Activated CD4-positive, alpha-beta T cell treated with anti-CD3 and anti-CD28 coated beads for 1 hour (primary cell): ENCODE results near the gene GPR149.
"Not testable (repeated sequence)": the region's sequence is repeated elsewhere in the genome, so short reads cannot be mapped to it uniquely, and the experiment has no call there.

Experiments
- DNase-seq: peaks from one replicate; pipeline ENCODE4 v3.0.0-alpha.2; 2020

The GPR149 gene

GRCh38 chr3:154430014-154430413, at the start of gene GPR149:
Gene GPR149 (minus strand): TSS chr3:154430190. CDS start chr3:154429615, 575 bp downstream.
- no peak for DNase-seq

GRCh38 chr3:154473769-154474168, 43.8 kb upstream of the GPR149 start:
- no peak for DNase-seq

GRCh38 chr3:154469585-154469984, 39.6 kb upstream of the GPR149 start:
- no peak for DNase-seq

- no peak for DNase-seq
Observed at GRCh38 chr3:154464440-154465190, 34.6 kb upstream of the GPR149 start.

DNA sequence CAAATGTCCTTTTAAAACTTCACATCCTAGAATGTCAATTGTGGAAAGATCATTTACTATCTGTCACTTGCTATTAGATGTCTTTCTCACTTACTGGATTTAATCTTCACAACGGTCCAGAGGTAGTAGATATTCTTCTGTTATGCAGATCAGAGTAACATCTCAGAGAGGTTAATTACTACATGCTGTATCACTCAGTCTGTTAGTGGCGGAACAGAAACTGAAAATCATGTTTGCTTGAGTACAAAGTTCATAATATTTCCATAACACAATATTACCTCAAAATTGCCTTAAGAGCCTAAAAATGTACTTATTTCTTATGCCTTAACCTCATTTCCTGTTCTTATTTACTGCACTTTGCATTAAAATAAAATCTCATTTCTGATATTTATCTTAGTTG, 28.6 kb upstream of the GPR149 start:
- DNase-seq = no peak

GRCh38 chr3:154439081-154439480, 9.1 kb upstream of the GPR149 start:
- DNase-seq = not testable (repeated sequence)

DNA sequence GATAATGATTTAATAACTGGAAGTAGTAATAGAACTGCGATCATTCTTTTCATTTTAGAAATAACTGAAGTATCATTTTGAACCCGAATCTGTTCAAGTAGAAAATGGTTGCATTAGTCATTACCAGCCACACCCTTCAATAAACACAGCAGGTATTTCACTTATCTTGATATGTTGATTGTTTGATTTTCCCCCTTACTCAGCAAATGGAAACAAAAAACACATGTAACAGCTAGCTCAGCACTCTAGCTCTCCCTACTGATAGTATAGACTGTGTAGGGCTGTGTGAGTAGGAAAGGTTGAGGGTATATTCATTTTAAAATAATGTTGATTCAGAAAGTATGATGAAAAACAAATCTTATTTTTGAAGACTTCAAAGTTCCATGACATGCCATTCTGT, 1.1 kb upstream of the GPR149 start:
- no peak for DNase-seq

DNA sequence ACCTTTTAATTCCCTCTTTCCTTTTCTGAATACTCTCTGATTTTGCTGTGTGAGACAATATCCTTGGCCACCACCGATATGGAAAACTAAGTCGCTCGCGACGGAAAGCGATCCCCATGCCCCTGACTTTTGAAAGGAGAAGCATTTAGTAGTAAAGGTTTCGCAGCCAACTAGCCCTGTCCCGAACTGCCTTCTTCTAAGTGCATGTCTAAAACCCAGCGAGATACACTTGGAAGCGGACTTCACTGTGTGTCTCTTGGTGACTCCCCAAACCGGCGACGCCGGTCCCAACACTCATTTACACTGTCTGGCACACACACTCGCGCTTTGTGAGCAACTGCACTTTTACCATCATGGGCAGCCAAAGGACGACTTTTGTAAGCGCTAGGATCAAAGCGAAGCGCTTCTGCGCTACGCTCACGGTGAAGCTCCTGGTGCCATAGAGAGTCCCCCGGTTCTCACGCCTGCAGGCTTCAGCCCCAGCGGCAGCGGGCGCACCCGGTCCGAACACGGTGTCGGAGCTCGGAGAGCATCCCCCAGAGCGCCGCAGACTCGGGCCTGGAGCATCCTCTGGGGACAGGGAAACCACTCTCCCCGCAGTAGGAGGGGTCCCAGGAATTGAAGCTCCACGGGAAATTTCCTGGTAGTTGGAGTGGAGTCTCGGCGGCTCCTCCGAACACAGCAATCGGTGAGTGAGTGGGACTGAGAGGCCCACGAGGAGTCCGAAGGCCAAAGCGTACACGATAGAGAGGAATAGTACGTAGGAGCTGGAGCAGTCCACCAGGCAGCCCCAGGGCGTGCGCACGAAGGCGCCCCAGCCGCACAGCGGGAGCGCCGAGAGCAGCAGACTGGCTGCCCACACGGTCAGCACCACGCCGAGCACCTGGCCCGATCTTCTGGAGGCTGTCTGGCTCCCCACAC, 1.4 kb downstream of the GPR149 start:
- no peak for DNase-seq

DNA sequence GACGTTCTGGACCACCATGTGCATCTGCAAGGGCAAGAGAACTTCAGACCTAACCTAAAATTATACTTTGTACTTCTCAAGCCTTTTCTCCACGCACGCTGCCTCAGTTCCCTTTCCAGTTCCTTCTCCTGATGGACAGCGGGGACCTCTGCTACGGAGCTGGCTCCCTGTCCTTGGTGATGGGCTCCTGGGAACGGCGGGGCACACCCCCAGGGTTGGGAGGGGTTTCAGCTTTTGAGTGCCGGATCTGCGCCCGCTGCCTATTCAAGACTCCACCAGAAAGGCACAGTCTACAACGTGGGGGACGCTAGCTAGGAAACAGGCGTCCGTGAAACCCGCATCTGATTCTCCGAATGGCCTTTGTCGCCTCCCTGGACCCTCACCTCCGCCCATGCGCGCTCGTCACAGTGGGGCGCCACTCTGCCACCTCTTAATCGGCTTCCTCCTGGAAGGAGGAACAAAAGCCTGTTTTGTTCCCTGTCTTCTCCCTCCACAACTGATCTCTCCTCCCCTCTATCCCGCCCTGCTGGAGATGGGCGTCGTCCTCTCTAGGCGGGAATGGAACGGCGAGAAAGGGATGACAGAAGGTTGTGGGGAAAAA, 2.2 kb downstream of the GPR149 start:
- no peak for DNase-seq

DNA sequence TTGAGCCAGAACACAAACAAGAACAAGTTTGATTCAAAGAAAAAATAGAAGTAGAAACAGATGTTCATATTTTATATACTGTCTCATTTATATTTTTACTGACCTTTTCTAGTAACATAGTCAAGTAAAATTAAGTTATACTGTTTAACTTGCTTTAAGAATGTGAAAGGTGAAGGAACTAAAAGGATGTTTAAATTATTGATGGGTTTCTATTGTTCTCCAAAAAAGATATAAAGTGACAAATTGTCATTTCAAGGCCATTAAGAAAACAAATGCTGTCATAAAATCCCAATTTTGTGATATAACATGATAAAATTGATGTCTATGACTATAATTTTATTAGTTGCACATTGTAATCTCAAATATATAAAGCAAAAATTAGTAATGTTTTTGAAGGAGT, 7.3 kb downstream of the GPR149 start:
- DNase-seq = no peak

GRCh38 chr3:154421083-154421482, 8.9 kb downstream of the GPR149 start:
- no peak for DNase-seq

GRCh38 chr3:154398084-154398967, 31.7 kb downstream of the GPR149 start:
- DNase-seq = no peak

GRCh38 chr3:154389861-154390260, 40.1 kb downstream of the GPR149 start:
- DNase-seq = no peak

- no peak for DNase-seq
Observed at GRCh38 chr3:154384479-154384878, 45.5 kb downstream of the GPR149 start.

- no peak for DNase-seq
Observed at GRCh38 chr3:154378311-154378710, 51.7 kb downstream of the GPR149 start.

- DNase-seq = no peak
Observed at GRCh38 chr3:154367221-154367620, 62.8 kb downstream of the GPR149 start.

- no peak for DNase-seq
Observed at GRCh38 chr3:154364849-154365248, 65.1 kb downstream of the GPR149 start.

DNA sequence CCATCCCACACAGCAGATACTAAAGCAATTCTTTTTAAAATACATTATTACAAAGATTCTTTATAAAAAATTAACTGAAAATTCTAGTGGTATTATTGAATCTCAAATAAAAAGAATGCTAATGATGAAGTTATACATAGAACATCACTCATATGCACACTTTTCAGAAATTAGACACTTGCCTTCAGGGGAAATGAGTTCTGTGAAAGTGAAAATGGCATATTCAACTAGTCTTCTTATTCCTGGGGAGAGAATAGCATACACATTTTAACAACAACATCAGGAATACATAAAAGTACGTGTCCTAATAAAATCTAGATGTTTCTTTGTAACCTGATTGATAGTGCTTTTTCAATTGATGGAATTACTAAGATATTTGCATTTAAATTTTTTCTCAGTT, 68.9 kb downstream of the GPR149 start:
- DNase-seq = no peak

GRCh38 chr3:154356009-154356408, 74.0 kb downstream of the GPR149 start:
- DNase-seq = no peak

DNA sequence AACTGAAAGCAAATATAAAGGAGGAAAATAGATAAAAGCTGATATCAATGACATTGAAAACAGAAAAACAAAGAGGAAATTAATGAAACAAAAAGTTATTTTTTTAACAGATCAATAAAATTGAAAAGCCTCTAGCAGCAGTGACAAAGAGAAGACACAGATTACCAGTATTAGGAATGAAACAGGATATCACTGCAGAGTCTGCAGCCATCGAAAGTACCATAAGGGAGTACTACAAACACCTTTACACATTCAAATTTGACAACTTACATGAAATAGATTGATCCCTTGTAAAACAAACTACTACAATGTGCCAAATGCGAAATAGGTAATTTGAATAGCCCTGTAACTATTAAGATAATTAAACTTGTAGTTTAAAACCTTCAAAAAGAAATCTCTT, 80.8 kb downstream of the GPR149 start:
- no peak for DNase-seq

GRCh38 chr3:154345422-154346122, 84.4 kb downstream of the GPR149 start:
- DNase-seq = no peak

- DNase-seq = no peak
Observed at GRCh38 chr3:154338570-154338969, 91.4 kb downstream of the GPR149 start.
